GM23338 (cell line): ENCODE measurements around the gene GPR141. TPM values are rescaled to one million over a fixed set of nuclear protein-coding genes. Genes with fewer than 3 reads are reported as not detected.

Experiments
- ATAC-seq: fragments of 200-7000 bp; cut with Tn5 transposase; 3 replicates; pipeline ENCODE4 v1.9.1; 2020
- DNase-seq: peaks from one replicate; pipeline ENCODE4 v3.0.0-alpha.2; 2015; ENCODE audit warnings: low spot score
- H2AFZ ChIP-seq: fragments of 200-600 bp; sonication (generic); 2 replicates; pipeline ENCODE4 v1.8.0; 2016; ENCODE audit warnings: antibody characterized with exemption, mild to moderate bottlenecking, moderate library complexity
- H3F3A ChIP-seq: fragments of 200-600 bp; sonication (generic); replicated peaks from 2 replicates; pipeline ENCODE4 v1.8.0; 2017; ENCODE audit warnings: antibody characterized with exemption, mixed run types, low read depth
- H3K27ac ChIP-seq: fragments of 200-600 bp; sonication (generic); 2 replicates; pipeline ENCODE4 v1.6.1; 2016; ENCODE audit warnings: low read depth
- H3K27me3 ChIP-seq: fragments of 200-600 bp; sonication (generic); 2 replicates; pipeline ENCODE4 v1.8.0; 2016; ENCODE audit warnings: mild to moderate bottlenecking, mixed run types, moderate library complexity; ENCODE audit not compliant: insufficient read depth
- H3K36me3 ChIP-seq: fragments of 200-600 bp; sonication (generic); 2 replicates; pipeline ENCODE4 v1.8.0; 2016; ENCODE audit warnings: mild to moderate bottlenecking; ENCODE audit not compliant: insufficient read depth
- H3K4me1 ChIP-seq: fragments of 200-600 bp; sonication (generic); 2 replicates; pipeline ENCODE4 v1.8.0; 2016; ENCODE audit warnings: mild to moderate bottlenecking, moderate library complexity; ENCODE audit not compliant: insufficient read depth
- H3K4me2 ChIP-seq: fragments of 200-600 bp; sonication (generic); 2 replicates; pipeline ENCODE4 v1.7.1; 2017; ENCODE audit warnings: mixed run types
- H3K4me3 ChIP-seq: fragments of 200-600 bp; sonication (generic); 2 replicates; pipeline ENCODE4 v1.6.1; 2016; ENCODE audit warnings: mixed run types
- H3K79me2 ChIP-seq: fragments of 200-600 bp; sonication (generic); replicated peaks from 2 replicates; pipeline ENCODE4 v1.8.0; 2017; ENCODE audit warnings: mild to moderate bottlenecking; ENCODE audit not compliant: insufficient read depth
- H3K9me2 ChIP-seq: fragments of 200-600 bp; sonication (generic); 2 replicates; pipeline ENCODE4 v1.8.0; 2017; ENCODE audit not compliant: insufficient read depth
- H4K20me1 ChIP-seq: fragments of 200-600 bp; sonication (generic); replicated peaks from 2 replicates; pipeline ENCODE4 v1.8.0; 2017; ENCODE audit warnings: mild to moderate bottlenecking; ENCODE audit not compliant: insufficient read depth
- H3K27ac Mint-ChIP-seq: 2 replicates; pipeline ENCODE4 v1.8.0; 2020; ENCODE audit warnings: inconsistent platforms, mild to moderate bottlenecking, moderate library complexity, mixed read lengths
- H3K27me3 Mint-ChIP-seq: 3 replicates; pipeline ENCODE4 v1.8.0; 2022; ENCODE audit warnings: low read depth, mild to moderate bottlenecking, moderate library complexity, mixed read lengths, inconsistent platforms; ENCODE audit not compliant: insufficient read depth, poor library complexity
- H3K36me3 Mint-ChIP-seq: 3 replicates; pipeline ENCODE4 v1.8.0; 2021; ENCODE audit warnings: low read depth, mild to moderate bottlenecking, inconsistent platforms, moderate library complexity, mixed read lengths
- H3K4me1 Mint-ChIP-seq: 3 replicates; pipeline ENCODE4 v1.8.0; 2020; ENCODE audit warnings: mild to moderate bottlenecking, inconsistent platforms, mixed read lengths
- H3K4me3 Mint-ChIP-seq: 3 replicates; pipeline ENCODE4 v1.8.0; 2021; ENCODE audit warnings: moderate library complexity, mild to moderate bottlenecking, inconsistent platforms, mixed read lengths
- H3K9me3 Mint-ChIP-seq: 3 replicates; pipeline ENCODE4 v1.8.0; 2020; ENCODE audit warnings: moderate library complexity, mild to moderate bottlenecking, inconsistent platforms, mixed read lengths
- CTCF ChIP-seq, 2 experiments: fragments of 200-600 bp in 1 of 2; sonication (generic) in 1 of 2; conservative IDR thresholded peaks; 2 replicates each; pipeline versions ENCODE4 v1.5.1 to v1.6.1; 2016 to 2017; ENCODE audit warnings: antibody characterized with exemption in 2 of 2, low read depth in 2 of 2, mild to moderate bottlenecking in 2 of 2, moderate library complexity in 1 of 2
- ZNF462 ChIP-seq: fragments of 250-450 bp; sonication (Bioruptor Pico); IDR thresholded peaks from 2 replicates; pipeline ENCODE4 v1.5.0; 2020; ENCODE audit warnings: mild to moderate bottlenecking, moderate library complexity
- polyA plus RNA-seq: library from polyadenylated mRNA; unstranded; fragments of >200 nt; fragmentation: Nextera tagmentation; extraction: Ambion mirVana; gene quantifications from 2 replicates; pipeline ENCODE4 v1.2.1, GENCODE V29; 2016
- total RNA-seq: library from RNA; depleted of rRNA; stranded (reverse); fragments of >200 nt; shearing (Covaris generic); gene quantifications from 2 replicates; pipeline ENCODE4 v1.2.3, GENCODE V29; 2014

GPR141 gene
- total and polyA plus RNA-seq, 2 experiments from 2014 or later = 0.80 TPM; not detected in 1

- Histone ChIP-seq H3K4me3 (no peak overlapping the region), H3K27me3 (no peaks in the 10 kb centered on the region), H4K20me1 (no peaks in the 10 kb centered on the region), H2AFZ (no peak overlapping the region), H3K4me2 (peak overlapping the region; percentile 51), H3K9me2 (peaks cover 4% of the 10 kb centered on the region), H3K79me2 (no peaks in the 10 kb centered on the region), H3K36me3 (no peaks in the 10 kb centered on the region), H3K4me1 (peaks cover 14% of the 10 kb centered on the region), H3K27ac (no peak overlapping the region), H3F3A (no peaks in the 10 kb centered on the region)
- peaks cover 2% of the 10 kb centered on the region; the same call in 1 of the 3 replicates for H3K9me3 Mint-ChIP-seq
- peaks cover 15% of the 10 kb centered on the region for H3K4me1 Mint-ChIP-seq
- TF ChIP-seq ZNF462 (no peak), CTCF (conservative IDR thresholded peaks at IDR 0.05; ENCODE audit: low read depth in 2 of 2) (peak; percentile 8 to 37; a peak in 2 of 4 replicates)
- DNase-seq = peak; percentile 19
- peaks cover 1% of the 10 kb centered on the region for H3K27me3 Mint-ChIP-seq
- H3K27ac Mint-ChIP-seq = no peak overlapping the region
- no peaks in the 10 kb centered on the region for H3K36me3 Mint-ChIP-seq
- H3K4me3 Mint-ChIP-seq = no peak overlapping the region; the same call in 2 of the 3 replicates
- peak; percentile 57 for ATAC-seq
Measured at GRCh38 chr7:37694208-37695094, 10.9 kb downstream of the GPR141 start.
